K562 (cell line): ENCODE data around the gene ZNF407. TPM values are rescaled to one million over a fixed set of nuclear protein-coding genes. Genes with fewer than 3 reads are reported as not detected.

Experiments
- ATAC-seq: fragments of 200-7000 bp; cut with Tn5 transposase; 3 replicates; pipeline ENCODE4 v1.9.1; 2020; ENCODE audit warnings: moderate library complexity
- BruUV-seq: library from RNA; stranded (reverse); fragments of 400-500 nt; replicated peaks from 2 replicates; lab custom pipeline; 2021; lab: Mats Ljungman, UMichigan
- CTCF ChIA-PET: fragments of 300-600 bp; formaldehyde crosslinking; extraction: SDS; loops from one replicate; lab custom pipeline; 2021; ENCODE audit warnings: low intra/inter-chr PET ratio; lab: Yijun Ruan, JAX
- POLR2A ChIA-PET: fragments of 300-600, 350-650 bp; sonication (Branson Sonifier 250); formaldehyde crosslinking; extraction: SDS; loops from one replicate; lab custom pipeline; 2021; ENCODE audit warnings: antibody characterized with exemption, inconsistent platforms; lab: Yijun Ruan, JAX
- DNase-seq, 4 experiments: peaks; one replicate each; pipeline versions ENCODE4 v3.0.0 to v3.0.0-alpha.2; 2011 to 2018; ENCODE audit warnings: low spot score in 3 of 4, mixed read lengths in 3 of 4; ENCODE audit errors: extremely low read depth in 1 of 4
- FAIRE-seq: peaks from 2 replicates; lab custom pipeline; 2011; peaks lifted over from hg19 to GRCh38; lab: Jason Lieb, UNC
- H2AFZ ChIP-seq: 2 replicates; pipeline ENCODE4 v1.6.0; 2011; ENCODE audit warnings: low read depth, low read length, control low read depth, inconsistent platforms
- H3K27ac ChIP-seq: fragments of 200-600 bp; 3 replicates; pipeline ENCODE4 v1.8.0; 2011; ENCODE audit warnings: low read depth, mild to moderate bottlenecking, control low read depth, inconsistent platforms, low read length, moderate library complexity, mixed read lengths; ENCODE audit errors: extremely low read depth
- H3K27me3 ChIP-seq, 2 experiments: fragments of 300-600 bp in 1 of 2; 2 replicates in 1 of 2; 3 replicates in 1 of 2; pipeline versions ENCODE4 v1.6.0 to v1.8.0; 2011; ENCODE audit warnings: inconsistent platforms in 2 of 2, low read length in 2 of 2, mild to moderate bottlenecking in 1 of 2, mixed read lengths in 1 of 2, moderate library complexity in 1 of 2; ENCODE audit not compliant: control insufficient read depth in 2 of 2, insufficient read depth in 2 of 2
- H3K36me3 ChIP-seq: fragments of 300-600 bp; 3 replicates; pipeline ENCODE4 v1.8.0; 2011; ENCODE audit warnings: mild to moderate bottlenecking, low read length, inconsistent platforms; ENCODE audit not compliant: control insufficient read depth, insufficient read depth
- H3K4me1 ChIP-seq, 2 experiments: fragments of 200-600 bp in 1 of 2; replicated peaks in 1 of 2; 2 replicates in 1 of 2; 3 replicates in 1 of 2; pipeline versions ENCODE4 v1.5.1 to v1.8.0; 2011; ENCODE audit warnings: inconsistent platforms in 2 of 2, low read length in 2 of 2, mild to moderate bottlenecking in 1 of 2, mixed read lengths in 1 of 2, moderate library complexity in 1 of 2; ENCODE audit not compliant: control insufficient read depth in 2 of 2, insufficient read depth in 2 of 2
- H3K4me2 ChIP-seq: 2 replicates; pipeline ENCODE4 v1.6.1; 2011; ENCODE audit warnings: low read length, control low read depth, inconsistent platforms, mixed read lengths; ENCODE audit not compliant: insufficient read depth
- H3K4me3 ChIP-seq: fragments of 200-600 bp; sonication (generic), shearing (Covaris generic); 2 replicates; pipeline ENCODE4 v1.5.1; 2016; ENCODE audit warnings: control low read depth, inconsistent platforms
- H3K79me2 ChIP-seq: fragments of 200-600 bp; 3 replicates; pipeline ENCODE4 v1.8.0; 2011; ENCODE audit warnings: low read length, inconsistent platforms; ENCODE audit not compliant: control insufficient read depth, insufficient read depth
- H3K9ac ChIP-seq, 2 experiments: 2 replicates each; pipeline versions ENCODE4 v1.6.0 to v1.6.1; 2011; ENCODE audit warnings: low read depth in 2 of 2, low read length in 2 of 2, control low read depth in 1 of 2, inconsistent platforms in 1 of 2, mild to moderate bottlenecking in 1 of 2, mixed read lengths in 1 of 2; ENCODE audit not compliant: insufficient read depth in 1 of 2
- H3K9me1 ChIP-seq: one replicate; pipeline ENCODE4 v1.6.0; 2011; ENCODE audit warnings: inconsistent platforms, mild to moderate bottlenecking, low read length, moderate library complexity; ENCODE audit not compliant: control insufficient read depth, insufficient read depth
- H3K9me3 ChIP-seq: replicated peaks from 2 replicates; pipeline ENCODE4 v1.5.1; 2011; ENCODE audit warnings: low read depth, low read length, inconsistent platforms; ENCODE audit not compliant: control insufficient read depth, insufficient read depth
- H4K20me1 ChIP-seq: replicated peaks from 2 replicates; pipeline ENCODE4 v1.6.1; 2011; ENCODE audit warnings: low read length, inconsistent platforms, mixed read lengths; ENCODE audit not compliant: control insufficient read depth, insufficient read depth
- AFF4 ChIP-seq: sonication (generic); formaldehyde crosslinking; IDR thresholded peaks from 2 replicates; pipeline ENCODE4 v1.8.0; 2023; ENCODE audit warnings: mild to moderate bottlenecking, missing genetic modification reagents
- E2F4 ChIP-seq: sonication (generic); formaldehyde crosslinking; IDR thresholded peaks from 2 replicates; pipeline ENCODE4 v1.8.0; 2022; ENCODE audit warnings: mild to moderate bottlenecking, low read depth, missing genetic modification reagents
- TRIM25 ChIP-seq: fragments of 450-650 bp; IDR thresholded peaks from 2 replicates; pipeline ENCODE4 v1.7.0; 2016; ENCODE audit warnings: borderline replicate concordance
- ZNF318 ChIP-seq, 2 experiments: fragments of 450-650 bp; IDR thresholded peaks; 2 replicates each; pipeline ENCODE4 v1.6.1; 2016; ENCODE audit warnings: mild to moderate bottlenecking in 2 of 2, borderline replicate concordance in 1 of 2, low read depth in 1 of 2, moderate library complexity in 1 of 2
- WGBS: fragments of 100-300 bp; shearing (Covaris generic); methylation state at CpG from one replicate; pipeline ENCODE4 v1.1.6; 2016; ENCODE audit warnings: low coverage, mixed read lengths; ENCODE audit not compliant: insufficient coverage; ENCODE audit errors: missing lambda C conversion rate; 5-methylcytosine and 5-hydroxymethylcytosine counted together
- in situ Hi-C: fragments of 300-500 bp; cut with MboI; formaldehyde crosslinking; loops from 4 replicates; pipeline ENCODE4 v1.15.0; 2018; ENCODE audit warnings: inconsistent platforms, mixed read lengths
- intact Hi-C: fragments of 100-400 bp; cut with micrococcal nuclease; formaldehyde crosslinking; loops from 2 replicates; pipeline ENCODE4 v1.14.2; 2022
- polyA plus RNA-seq, 8 experiments: library from polyadenylated mRNA; depleted of rRNA in 4 of 8; stranded (reverse) in 5 of 8; unstranded in 3 of 8; fragments of >200 nt; fragmentation: Nextera tagmentation in 2 of 8; fragmentation: Illumina TruSeq in 1 of 8; extraction: Ambion mirVana in 2 of 8; extraction: Trizol in 1 of 8; gene quantifications; 2 replicates each; pipeline versions ENCODE4 v1.2.1 to v1.2.3, GENCODE V29; 2011 to 2014; ENCODE audit warnings: inconsistent platforms in 1 of 8, missing spikeins in 1 of 8
- total RNA-seq, 7 experiments: library from RNA; depleted of rRNA in 6 of 7; stranded (reverse); fragments of >200 nt in 6 of 7; fragmentation: Illumina TruSeq in 2 of 7; extraction: Trizol in 2 of 7; gene quantifications; 2 replicates each; pipeline versions ENCODE4 v1.2.1 to v1.2.3, GENCODE V29; 2011 to 2021; ENCODE audit warnings: low replicate concordance in 1 of 7

The ZNF407 gene
- total and polyA plus RNA-seq, 9 of the 15 experiments (the other 6 are each of a cell fraction or from before 2014, with no cell fraction given): 0.21 to 5.4 (median 2.3) TPM

GRCh38 chr18:74616494-74616893, 18.8 kb downstream of the ZNF407 start (continued):
- TF ChIP-seq E2F4: no peak

- H4K20me1 ChIP-seq: no peaks in the 10 kb centered on the region
- no peaks in the 10 kb centered on the region for H3K4me1 ChIP-seq
- H3K9me3 ChIP-seq: no peaks in the 10 kb centered on the region
- no peak overlapping the region for H3K27ac ChIP-seq
- in situ Hi-C loops (no loop called here), intact Hi-C loops (no loop called here)
- ATAC-seq (no peak), FAIRE-seq (no peak), DNase-seq (no peak)
- 0% methylated on average over 2 of the region's 2 CpGs for whole genome bisulfite sequencing
- BruUV-seq: no TSS peak
- H3K9me1 ChIP-seq: peaks cover 2% of the 10 kb centered on the region
- no peaks in the 10 kb centered on the region for H3K27me3 ChIP-seq
- ChIA-PET POLR2A (interaction anchor here (0.6 kb wide), 1 partner anchor 490 kb away, joined by 3 read pairs; no protein-coding TSS in a partner anchor), CTCF (no interaction called here)
- H3K36me3 ChIP-seq: no peaks in the 10 kb centered on the region
- H3K4me2 ChIP-seq: no peak overlapping the region
- H3K9ac ChIP-seq: no peak overlapping the region
- H2AFZ ChIP-seq: no peak overlapping the region
- H3K79me2 ChIP-seq: no peaks in the 10 kb centered on the region; the same call in 2 of the 3 replicates
- H3K4me3 ChIP-seq: no peak overlapping the region
- TF ChIP-seq AFF4 (CRISPR knock-in tag) (no peak), ZNF318 (IDR thresholded peaks at IDR 0.05; ENCODE audit: borderline replicate concordance in 1 of 2, low read depth in 1 of 2) (no peak), TRIM25 (no peak)
Observed at GRCh38 chr18:74617486-74617885, 19.8 kb downstream of the ZNF407 start.
